Measurements from ENCODE around the gene ARPC5L.

The ARPC5L gene

DNA sequence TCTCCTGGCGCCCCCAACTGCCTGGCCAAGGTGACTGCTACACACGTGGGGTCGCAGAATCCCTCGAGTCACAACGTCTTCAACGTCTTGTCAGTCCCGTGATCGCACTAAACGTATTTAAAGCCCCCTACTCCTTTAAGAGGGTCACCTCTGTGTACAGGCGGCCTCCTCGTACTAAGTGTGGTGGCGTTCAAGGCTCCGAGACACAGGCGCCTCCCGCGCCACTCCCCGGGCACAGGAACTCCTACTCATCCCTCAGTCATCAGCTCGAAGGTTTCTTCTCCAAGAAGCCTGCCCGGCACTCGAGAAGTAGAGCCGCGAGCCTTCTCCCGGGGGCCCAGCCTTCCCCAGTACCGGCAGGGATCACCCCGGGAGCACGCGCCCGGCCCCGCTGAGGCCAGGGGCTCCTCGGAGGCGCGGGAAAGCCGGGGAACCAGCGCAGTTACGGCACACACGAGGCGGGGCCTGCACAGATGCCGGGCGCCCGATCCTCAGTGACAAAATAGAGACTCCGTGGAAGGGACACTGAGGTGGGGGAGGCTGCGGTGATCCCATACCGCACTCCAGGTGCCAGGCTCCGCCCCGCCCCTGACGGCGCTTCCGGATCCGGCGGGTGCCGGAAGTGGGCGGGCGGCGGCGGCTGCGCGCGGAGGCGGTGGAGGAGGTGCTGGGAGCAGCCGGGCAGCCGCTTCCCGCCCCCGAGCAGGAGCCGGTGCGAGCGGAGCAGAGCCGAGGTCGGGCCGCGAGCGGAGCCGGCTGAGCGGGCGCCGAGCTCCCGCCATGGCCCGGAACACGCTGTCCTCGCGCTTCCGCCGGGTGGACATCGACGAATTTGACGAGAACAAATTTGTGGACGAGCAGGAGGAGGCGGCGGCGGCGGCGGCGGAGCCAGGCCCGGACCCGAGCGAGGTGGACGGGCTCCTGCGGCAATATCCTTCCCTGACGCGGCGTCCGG is 6.9 kb downstream of the ARPC5L start:
- DNase-seq: peak; percentile 35

DNA sequence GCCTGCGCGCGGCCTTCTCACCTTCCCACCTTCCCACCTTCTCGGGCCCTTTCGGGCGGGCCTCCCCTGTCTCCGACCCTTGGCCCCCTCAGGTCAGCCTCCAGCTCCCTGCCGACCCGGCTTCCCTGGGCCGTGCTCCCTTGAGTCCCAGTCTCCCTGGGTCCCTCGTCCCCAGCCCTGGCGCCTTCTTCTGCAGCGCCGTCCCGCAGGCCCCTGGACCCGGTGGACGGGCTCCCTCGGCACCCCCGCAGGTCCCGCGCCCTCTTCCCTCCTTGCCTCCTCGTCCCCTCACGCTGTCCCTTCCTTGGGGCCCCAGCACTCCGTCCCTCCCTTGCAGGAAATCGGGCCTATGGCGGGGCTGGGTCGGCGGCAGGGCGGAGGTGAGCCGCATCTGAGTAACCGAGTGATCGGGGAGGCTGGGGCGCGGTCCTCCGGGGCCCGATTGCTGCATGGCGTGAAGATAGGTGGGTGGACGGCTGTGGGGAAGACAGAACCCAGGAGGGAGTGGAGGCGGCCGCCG is 7.6 kb downstream of the ARPC5L start:
- no peak for DNase-seq

DNA sequence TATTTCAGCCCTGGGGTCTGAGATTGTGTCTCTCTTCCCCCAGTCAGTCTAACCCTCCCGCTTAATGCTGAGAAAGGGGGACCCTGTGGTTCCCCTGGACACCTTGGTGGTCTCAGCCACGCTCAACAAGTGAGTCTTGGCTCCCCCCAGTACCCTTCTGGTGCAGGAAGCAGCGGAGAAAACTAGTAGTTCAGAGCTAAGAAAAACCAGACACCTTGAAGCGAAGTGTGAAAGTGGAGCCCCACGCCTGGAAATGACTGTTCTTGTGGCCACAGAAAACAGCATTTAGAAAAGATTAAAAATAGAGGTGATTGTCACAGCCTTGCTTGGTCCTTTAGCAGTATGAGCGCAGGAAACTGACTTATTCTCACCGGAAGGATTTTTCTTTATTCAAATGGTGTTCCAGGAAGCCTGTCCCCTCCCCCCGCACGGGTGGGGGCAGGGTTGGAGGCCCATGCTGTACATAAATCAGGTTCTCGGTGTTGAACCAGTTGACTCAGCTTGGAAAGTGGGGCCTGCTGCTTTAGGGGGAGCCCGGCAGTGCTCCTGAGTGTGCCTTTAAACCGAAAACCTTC is 8.1 kb downstream of the ARPC5L start:
- no peak for DNase-seq

DNA sequence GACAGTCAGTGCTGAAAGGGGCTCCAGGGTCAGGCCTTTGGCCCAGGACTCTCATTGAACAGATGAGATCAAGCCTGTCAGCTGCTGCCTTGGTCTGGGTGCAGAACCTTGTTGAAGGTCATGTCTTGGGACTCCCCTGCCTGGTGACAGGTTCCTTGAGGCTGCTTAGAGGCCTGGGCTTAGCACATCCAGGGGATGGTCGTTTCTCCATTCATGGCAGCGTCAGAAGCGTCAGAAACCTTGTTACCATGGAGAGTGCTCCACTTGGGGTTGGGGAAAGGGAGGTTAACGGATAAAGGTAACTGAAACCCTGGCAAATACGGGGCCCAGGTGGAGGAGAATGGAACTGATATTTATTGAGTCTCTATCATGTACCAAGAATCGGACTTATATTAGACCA is 8.8 kb downstream of the ARPC5L start:
- DNase-seq: no peak

DNA sequence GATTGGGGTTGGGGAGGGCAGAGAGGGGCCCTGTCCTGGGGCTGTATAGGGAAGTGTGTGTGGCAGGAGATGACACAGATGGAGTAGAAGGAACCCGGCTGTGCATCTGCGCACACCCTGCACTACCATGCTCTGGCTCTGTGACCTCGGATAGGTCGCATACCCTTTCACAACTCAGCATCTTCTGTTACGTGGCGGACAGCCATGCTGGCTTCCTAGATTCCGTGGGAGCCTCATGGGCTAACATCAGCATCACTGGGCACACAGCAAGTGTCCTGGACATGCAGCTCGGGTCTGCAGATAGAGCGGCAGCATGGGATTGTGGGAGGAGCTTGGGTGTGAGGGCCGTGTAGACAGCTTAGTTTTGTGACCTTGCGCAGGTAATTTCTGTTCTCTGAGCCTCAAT is 9.2 kb downstream of the ARPC5L start:
- DNase-seq: no peak

DNA sequence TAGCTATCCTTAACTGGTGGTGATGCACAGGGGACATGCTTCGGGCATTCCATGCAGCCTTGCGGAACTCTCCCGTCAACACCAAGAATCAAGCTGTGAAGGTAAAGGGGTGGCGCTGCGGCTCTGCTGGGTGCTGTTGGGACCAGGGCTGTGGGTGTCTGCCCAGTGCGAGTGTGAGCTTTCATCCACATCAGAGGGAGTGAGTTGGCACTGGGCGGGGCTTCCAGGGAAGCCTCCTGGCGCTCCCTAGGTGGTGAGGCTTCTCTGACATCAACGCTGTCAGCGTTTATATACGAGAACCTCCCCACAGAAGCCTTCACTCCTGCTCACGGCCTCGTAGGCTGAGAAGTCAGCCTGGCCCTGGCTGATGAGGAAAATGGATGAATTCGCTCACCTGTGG is 11.7 kb downstream of the ARPC5L start:
- DNase-seq: no peak

DNA sequence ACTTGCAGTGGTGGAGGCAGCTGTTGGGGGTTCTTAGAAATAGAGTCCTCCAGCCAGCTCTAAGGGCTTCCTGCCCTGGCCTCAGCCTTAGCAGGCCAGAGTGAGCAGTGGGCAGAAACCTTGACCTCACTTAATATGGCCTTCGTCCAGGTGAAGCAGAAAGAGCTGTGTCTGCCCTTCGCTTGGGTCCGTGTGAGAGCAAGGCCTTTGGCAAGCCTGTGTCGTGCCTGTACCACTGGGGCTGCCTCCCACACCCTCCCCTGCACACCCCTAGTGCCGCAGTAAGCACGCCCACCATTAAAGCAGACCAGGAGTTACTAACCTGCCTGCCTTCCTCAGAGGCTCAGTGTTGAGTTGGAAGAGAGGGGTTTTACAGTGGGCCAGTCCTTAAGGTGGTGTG is 13.6 kb downstream of the ARPC5L start:
- DNase-seq: no peak

DNA sequence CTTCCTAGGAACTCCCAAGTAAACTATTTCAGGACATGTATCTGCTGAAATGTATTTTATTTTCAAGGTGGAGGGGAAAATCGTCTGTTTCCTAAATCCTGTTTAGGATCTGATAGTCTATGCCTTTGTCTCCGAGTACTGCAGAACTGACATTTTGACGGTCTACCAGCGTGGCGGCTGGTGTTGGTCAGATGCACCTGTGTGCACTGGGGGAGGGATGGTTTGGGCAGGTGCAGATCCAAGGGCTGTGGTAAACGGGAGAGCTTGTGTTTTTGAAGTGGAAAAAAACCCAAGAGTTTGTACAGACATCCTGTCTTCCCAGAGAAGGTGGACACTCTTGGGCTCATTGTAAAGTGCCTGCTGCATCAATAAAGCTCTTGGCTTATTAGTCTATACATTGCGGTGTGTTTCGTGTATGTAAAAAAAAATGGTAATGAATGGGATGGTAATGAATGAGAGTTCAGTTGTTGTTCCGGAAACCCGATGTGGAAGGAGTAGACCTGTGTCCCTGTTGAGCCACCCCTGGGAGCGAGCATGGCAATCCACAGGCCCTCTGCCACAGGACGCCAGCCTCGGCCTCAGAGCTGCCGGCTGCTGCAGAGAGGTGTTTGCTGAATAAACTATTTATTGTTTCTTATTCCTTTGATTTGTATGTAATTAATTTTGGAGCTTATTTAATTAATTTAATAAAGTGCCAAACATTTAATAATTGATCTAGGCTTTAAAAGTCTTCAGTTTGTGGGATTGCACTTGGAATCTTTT is 15.3 kb downstream of the ARPC5L start:
- DNase-seq: no peak

DNA sequence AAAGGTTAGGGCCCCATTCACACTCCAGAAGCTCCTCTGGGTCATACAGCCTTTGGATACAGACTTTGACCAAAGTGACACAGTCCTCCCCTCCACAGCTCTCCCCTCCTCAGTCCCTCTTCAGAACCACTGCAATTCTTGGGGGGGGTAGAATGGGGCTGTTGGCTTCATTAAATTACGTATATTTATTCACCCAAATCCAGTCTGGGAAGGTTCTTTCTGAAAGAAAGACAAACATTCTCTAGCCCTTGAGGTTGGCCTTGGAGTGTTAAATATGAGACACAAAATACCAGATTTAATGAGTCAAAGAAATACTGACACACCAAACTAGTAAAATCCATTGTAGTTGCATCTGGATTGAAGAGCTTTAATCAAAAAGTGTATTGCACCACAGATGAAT is 16.1 kb downstream of the ARPC5L start:
- no peak for DNase-seq

DNA sequence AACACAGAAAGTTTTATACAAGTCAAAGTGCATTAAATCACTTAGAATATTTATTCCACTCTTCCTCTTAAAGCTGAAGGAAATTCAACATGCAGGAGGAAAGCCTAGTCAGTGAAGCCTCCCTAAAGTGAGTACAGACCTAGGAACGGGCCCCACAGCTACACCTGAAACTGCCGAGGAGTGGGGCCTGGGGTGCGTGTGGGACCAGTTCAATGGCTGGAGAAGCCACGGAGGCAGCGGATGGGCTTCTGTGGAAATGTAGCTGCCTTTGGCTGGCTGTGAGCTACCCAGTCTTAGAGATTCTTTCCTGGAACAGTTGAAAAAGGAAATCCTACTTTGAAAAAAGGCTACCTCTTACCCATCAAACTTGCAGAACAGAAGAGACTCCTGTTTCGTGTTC is 16.6 kb downstream of the ARPC5L start:
- DNase-seq: no peak

DNA sequence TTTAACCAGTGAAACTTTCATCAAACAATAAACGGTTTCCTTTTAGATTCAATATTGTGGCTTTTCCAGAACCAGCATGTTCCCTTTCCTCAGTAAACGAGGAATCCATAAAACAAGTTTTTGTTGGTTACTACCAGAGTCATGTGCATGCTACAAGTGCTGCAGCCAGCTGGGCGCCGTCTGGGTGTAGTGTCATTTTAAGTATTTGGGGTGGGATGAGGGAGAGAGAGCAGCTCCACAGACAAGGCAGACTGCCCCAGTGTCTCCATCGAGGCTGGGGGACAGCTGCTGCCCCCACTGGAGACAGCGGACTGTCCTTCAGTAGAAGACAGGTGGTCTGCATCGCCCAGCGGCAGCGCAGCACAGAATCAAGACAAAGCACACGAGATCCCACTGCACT is 17.3 kb downstream of the ARPC5L start:
- DNase-seq: no peak

DNA sequence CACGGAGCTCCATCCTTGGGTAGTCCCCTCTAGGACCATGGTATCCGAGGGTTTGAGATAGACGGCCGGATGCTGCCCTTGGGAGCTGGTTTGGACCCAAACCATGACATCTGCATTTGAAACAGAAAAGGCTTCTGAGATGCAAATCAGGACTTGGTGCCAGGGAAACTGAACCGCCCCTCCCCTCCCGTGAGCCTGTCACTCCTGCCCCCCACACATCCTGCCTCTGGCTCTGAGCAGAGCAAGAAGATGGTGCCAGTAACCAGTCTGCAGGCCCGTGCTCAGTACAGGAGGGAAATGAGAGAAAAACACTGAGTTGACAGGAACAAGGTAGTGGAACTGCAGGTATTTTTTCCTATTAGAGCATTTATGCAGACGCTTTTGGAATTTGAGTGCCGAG is 18.6 kb downstream of the ARPC5L start:
- no peak for DNase-seq

DNA sequence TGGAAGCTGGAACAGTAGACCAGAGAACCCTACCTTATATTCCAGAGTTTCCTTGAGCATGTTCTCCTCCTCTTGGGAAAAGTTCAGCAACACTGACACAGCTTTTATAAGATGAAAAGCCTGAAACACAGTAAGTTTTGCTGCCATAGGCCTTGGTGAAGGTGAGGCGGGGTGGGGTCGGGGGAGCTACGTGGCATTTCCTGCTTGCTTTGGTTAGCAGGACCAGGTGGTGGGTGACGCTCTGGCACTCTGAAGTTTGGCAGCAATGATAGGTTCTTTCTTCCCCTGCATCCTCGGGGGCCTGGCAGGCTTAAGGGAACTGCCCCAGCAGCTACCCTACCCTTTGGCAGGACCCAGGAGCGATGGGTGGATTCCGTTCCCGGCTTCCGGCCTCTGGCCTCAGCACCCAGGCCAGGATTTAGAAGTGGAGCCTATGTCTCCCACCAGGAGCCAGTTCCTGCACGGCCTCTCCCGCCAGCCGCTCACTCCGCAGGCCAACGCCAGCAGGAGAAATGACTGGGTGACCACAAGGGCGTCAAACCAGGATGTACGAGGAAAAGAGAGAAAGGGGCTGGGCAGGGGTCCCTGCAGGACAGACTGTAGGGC is 19.3 kb downstream of the ARPC5L start:
- DNase-seq: no peak

DNA sequence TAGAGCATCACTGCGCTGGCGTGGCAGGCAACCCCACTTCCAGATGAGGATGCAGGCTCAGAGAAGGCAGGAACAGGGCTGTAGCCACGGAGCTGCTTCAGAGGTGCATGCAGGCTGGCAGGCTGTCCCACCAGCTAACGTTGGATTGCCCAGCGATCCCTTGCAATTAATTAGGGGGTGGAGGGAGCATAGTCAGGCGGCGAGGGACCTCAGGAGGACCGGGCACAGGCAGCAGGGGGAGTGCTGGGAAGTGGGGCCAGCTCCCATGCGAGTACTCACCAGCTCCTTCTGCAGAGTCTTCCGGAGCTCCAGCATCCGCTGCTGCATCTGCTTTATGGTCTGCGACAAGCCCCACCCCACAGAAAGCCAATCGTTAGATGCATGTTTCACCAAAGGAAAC is 20.3 kb downstream of the ARPC5L start:
- no peak for DNase-seq

DNA sequence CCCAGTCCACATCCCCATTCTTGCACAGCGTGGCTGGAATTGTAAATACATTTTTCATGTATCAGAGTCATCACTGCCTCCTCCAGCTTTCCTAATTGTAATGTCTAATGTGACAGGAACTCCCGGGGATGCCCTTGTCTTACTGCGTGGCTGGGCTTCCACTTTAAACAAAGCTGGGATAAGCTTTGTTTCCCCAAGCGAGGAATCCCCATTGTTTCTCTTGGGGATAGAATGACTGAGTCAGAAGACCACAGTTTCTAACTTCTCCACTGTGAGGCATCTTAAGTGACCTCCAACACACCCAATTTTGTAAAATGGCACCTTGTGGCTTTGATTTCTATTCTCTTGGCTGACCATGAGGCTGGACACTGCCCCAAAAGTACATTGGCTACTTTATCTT is 22.4 kb downstream of the ARPC5L start:
- no peak for DNase-seq

DNA sequence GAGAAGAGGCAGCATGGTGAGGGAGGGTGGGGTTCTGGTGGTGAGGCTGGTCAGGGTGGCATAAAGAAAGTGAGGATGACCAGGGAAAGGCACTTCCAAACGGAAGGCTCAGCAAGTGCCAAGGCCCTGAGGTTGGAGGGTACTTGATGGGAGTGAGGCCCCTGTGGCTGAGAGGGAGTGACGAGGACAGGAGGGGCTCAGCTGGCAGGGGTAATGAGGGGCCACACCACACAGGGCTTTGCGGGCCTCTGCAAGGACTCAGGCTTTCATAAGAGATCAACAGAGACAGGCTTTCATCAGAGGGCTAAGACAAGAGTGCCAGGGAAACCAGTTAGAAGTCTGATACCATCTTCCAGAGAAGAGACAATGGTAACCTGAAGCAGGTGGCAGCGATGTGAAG is 23.6 kb downstream of the ARPC5L start:
- DNase-seq: no peak

DNA sequence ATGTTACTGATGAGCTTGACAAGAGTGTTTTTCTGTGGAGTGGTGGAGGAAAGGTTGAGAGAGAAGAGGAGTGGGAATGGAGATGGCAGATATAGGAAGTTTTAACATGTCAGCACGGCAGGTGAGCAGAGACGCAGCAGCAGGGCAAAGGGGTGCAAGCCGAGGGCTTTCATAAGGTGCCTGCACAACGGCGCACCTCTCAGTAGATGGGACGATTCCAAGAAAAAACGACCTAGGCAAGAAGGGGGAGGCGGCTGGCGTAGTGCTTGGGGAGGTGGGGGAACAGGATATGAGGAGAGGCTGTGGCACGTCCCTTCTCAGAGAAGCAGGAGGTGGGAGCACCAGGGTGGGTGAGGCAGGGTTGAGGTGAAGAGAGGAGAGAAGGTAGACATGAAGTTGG is 24.5 kb downstream of the ARPC5L start:
- no peak for DNase-seq

DNA sequence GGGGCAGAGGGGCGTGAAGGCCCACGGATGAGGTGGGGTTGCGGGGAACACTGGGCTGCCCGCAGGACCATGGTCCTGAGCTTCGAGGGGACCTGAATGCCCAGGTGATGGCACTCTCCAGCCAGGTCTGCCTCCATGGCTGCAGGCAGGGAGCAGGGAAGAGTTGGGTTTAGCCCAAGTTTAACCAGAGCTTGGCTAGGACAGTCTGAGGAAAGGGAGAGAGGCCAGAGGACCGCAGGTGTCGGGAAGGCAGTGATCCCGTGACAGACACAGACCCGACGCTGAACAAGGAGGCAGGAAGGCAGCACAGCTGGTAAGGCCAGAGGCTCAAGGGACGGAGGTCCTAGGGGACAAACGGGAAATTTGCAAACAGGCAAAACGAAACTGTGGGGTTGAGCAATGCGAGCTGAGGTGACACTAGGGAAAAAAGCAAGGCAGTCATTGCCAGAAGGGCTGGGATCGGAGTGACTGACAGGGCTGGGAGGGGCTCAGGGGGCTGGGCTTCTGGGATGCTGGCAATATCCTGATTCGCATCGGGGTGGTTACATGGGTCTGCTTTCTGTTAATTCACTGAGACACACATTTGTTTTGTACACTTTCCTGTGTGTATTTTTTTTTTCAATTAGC is 25.0 kb downstream of the ARPC5L start:
- no peak for DNase-seq

DNA sequence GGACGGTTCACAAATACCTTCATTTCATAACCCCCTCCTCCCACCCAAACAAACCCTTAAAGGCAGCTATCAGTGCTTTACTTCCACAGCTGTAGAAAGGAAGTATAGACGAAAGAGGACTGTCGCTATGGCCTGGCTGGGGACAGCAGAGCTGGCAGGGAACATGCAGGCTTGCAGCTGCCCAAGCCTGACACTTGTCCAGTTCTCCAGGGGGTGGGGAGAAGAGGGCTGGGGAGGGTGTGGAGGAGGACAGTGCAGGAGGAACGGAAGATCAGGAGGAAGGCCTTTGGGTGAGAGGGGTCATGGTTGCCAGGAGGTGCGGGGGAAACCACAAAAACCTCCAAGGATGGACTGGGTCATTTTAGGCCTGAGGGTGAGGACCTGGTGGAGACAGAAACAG is 25.9 kb downstream of the ARPC5L start:
- DNase-seq: no peak

DNA sequence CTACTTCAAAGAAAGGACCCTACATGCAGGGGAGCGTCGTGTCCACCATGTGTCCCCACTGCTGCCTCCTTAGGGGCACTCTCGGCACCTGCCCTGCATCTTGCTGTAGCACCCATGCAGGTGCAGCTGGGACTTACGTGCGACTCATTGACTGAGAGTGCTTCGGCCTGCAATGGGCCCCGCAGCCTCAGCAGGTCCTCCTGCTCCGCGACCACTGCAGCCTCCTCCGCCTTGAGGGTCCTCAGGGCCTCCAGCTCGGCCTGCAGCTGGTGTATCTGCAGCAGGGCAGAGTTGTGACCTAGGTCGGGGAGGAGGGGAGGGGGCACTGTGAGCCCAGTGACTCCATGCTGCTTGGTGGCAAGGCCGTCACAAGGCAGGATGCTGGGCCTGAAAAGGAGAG is 27.1 kb downstream of the ARPC5L start:
- no peak for DNase-seq

DNA sequence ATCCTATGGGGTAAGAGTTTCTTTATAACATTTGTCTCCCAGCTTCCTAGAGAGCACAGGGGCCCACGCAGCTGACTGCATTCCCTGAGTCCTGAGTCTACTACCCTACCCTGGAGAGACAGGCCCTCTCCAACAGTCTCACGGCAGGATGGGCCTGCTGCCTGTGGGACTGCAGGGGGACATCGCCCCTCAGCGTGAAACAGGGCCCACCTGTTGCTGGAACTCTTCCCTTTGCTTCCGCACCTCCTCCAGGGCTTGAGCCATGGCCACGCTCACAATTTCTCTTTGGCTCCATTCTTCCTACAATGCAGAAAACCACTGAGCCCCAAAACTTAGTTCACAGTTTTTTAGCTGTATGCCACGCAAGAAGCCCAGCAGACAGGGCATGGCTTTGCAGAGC is 28.2 kb downstream of the ARPC5L start:
- no peak for DNase-seq

DNA sequence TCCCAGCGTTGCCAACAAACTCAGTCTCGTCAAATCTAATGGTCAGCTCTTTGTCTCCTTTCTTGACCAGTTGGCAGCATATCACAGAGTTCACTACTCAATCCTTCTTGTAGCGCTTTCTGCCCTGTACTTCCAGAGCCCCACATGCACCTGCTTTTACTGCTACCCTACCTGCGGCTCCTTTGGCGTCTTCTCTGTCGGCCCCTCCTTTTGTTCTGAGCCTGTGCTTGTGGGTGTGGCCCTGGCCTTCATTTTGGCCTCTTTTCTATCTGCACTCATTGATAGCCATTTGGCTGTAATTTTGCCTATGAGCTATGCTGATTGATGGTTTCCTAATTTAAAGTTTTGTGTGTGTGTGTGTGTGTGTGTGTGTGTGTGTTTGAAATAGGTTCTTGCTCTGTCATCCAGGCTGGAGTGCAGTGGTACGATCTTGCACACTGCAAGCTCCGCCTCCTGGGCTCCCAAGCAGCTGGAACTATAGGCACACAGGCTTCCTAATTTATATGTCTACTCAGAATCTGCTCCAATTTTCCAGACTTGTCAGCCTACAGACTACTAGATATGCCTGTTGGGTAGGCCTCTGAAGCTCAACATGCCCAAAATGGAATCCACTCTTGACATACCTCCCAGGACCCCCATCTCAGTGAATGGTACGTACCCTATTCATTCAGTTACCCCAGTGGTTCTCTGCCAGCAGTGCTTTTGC is 32.3 kb downstream of the ARPC5L start:
- no peak for DNase-seq
